Ascending aorta (tissue), 2 donors: Measurements from ENCODE around the gene NBPF4. TPM values are rescaled to one million over a fixed set of nuclear protein-coding genes. Genes with fewer than 3 reads are reported as not detected.
"Not testable (repeated sequence)": the region's sequence is repeated elsewhere in the genome, so short reads cannot be mapped to it uniquely, and the experiment has no call there.

Experiments
- DNase-seq, 2 donors: peaks; one replicate each; pipeline ENCODE4 v3.0.0-alpha.2; 2019; ENCODE audit warnings: low spot score in 2 of 2
- H3K27ac ChIP-seq, 2 donors: fragments of 200-600 bp; sonication (generic); one replicate each; pipeline ENCODE4 v1.5.1; 2016 to 2017; ENCODE audit warnings: mild to moderate bottlenecking in 1 of 2
- H3K27me3 ChIP-seq: fragments of 200-600 bp; sonication (generic); one replicate; pipeline ENCODE4 v1.5.1; 2017
- H3K36me3 ChIP-seq, 2 donors: fragments of 200-600 bp; sonication (generic); one replicate each; pipeline ENCODE4 v1.5.1; 2016
- H3K4me1 ChIP-seq, 2 donors: fragments of 200-600 bp; sonication (generic); one replicate each; pipeline ENCODE4 v1.5.1; 2016 to 2017; ENCODE audit warnings: mild to moderate bottlenecking in 1 of 2
- H3K4me3 ChIP-seq, 2 donors: fragments of 200-600 bp; sonication (generic); one replicate each; pipeline ENCODE4 v1.5.1; 2016 to 2017; ENCODE audit warnings: mild to moderate bottlenecking in 1 of 2
- H3K9me3 ChIP-seq, 2 donors: fragments of 200-600 bp; sonication (generic); one replicate each; pipeline ENCODE4 v1.5.1; 2016
- CTCF ChIP-seq, 3 experiments: fragments of 200-600 bp in 2 of 3; fragments of 450-650 bp in 1 of 3; sonication (generic) in 2 of 3; IDR thresholded peaks; one replicate each; pipeline ENCODE4 v1.5.1; 2016 to 2019; ENCODE audit warnings: antibody characterized with exemption in 3 of 3, mild to moderate bottlenecking in 1 of 3, moderate library complexity in 1 of 3
- intact Hi-C: fragments of 100-400 bp; cut with DNase I; formaldehyde crosslinking; loops from one replicate; pipeline ENCODE4 v1.15.1; 2023
- total RNA-seq: library from RNA; depleted of rRNA; stranded (reverse); fragments of >200 nt; gene quantifications from one replicate; pipeline ENCODE4 v1.1.0, GENCODE V29; 2016

The NBPF4 gene
- total RNA-seq, 1 donor from 2014 or later, result not detected

GRCh38 chr1:108208724-108209446 is 35.0 kb downstream of the NBPF4 start:
- Histone ChIP-seq H3K9me3 (no peaks in the 10 kb centered on the region), H3K27ac (no peak overlapping the region), H3K4me3 (no peak overlapping the region), H3K27me3 (no peaks in the 10 kb centered on the region), H3K4me1 (no peaks in the 10 kb centered on the region), H3K36me3 (no peaks in the 10 kb centered on the region)
- intact Hi-C loops, result no loop called here
- TF ChIP-seq CTCF (IDR thresholded peaks at IDR 0.05), result no peak
- DNase-seq, result no peak

- H3K27me3 ChIP-seq, H3K27ac ChIP-seq, H3K4me3 ChIP-seq, DNase-seq, H3K9me3 ChIP-seq, H3K36me3 ChIP-seq, H3K4me1 ChIP-seq, intact Hi-C loops: not testable (repeated sequence)
Observed at GRCh38 chr1:108203582-108203981, 40.3 kb downstream of the NBPF4 start.

- H3K27me3 ChIP-seq, result no peaks in the 10 kb centered on the region
- TF ChIP-seq CTCF (IDR thresholded peaks at IDR 0.05), result no peak
- DNase-seq, result no peak
- H3K4me3 ChIP-seq, result no peak overlapping the region
- H3K27ac ChIP-seq, result no peak overlapping the region
- intact Hi-C loops, result no loop called here
- H3K9me3 ChIP-seq, result no peaks in the 10 kb centered on the region
- no peaks in the 10 kb centered on the region for H3K36me3 ChIP-seq
- H3K4me1 ChIP-seq, result peaks cover 0 to 3% of the 10 kb centered on the region in 2 donors
Observed at GRCh38 chr1:108201687-108202086, 42.2 kb downstream of the NBPF4 start.

- Histone ChIP-seq H3K9me3 (no peaks in the 10 kb centered on the region), H3K4me3 (peak overlapping the region; percentile 84 to 88), H3K27me3 (no peaks in the 10 kb centered on the region), H3K36me3 (no peaks in the 10 kb centered on the region), H3K27ac (peak overlapping the region; percentile 86 to 88), H3K4me1 (peaks cover 0 to 3% of the 10 kb centered on the region in 2 donors)
- intact Hi-C loops, result no loop called here
- DNase-seq, result peak in 1 of 2 donors; percentile 73
- peak in 2 of 3 experiments; percentile 27 to 45 for TF ChIP-seq CTCF (IDR thresholded peaks at IDR 0.05)
Observed at GRCh38 chr1:108200687-108201051, 43.2 kb downstream of the NBPF4 start.

GRCh38 chr1:108199781-108200686 is 43.8 kb downstream of the NBPF4 start, which contains the start of gene SLC25A24:
Gene SLC25A24 (minus strand): TSS chr1:108200343. CDS start chr1:108200138, 205 bp downstream.
- peak; percentile 22 to 84 for DNase-seq
- H3K27me3 ChIP-seq, result no peaks in the 10 kb centered on the region
- H3K9me3 ChIP-seq, result no peaks in the 10 kb centered on the region
- H3K36me3 ChIP-seq, result no peaks in the 10 kb centered on the region
- peak within 1 kb of the TSS; percentile 88 for H3K27ac ChIP-seq
- H3K4me3 ChIP-seq, result peak within 1 kb of the TSS; percentile 84 to 88
- intact Hi-C loops, result no loop called here
- peaks cover 0 to 3% of the 10 kb centered on the region in 2 donors for H3K4me1 ChIP-seq
- no peak for TF ChIP-seq CTCF (IDR thresholded peaks at IDR 0.05)
